GM12873 (cell line): ENCODE data around the gene FBLN2.

Experiments
- CTCF ChIP-seq: IDR thresholded peaks from 2 replicates; pipeline ENCODE4 v1.5.1; 2012; ENCODE audit warnings: low read depth, mild to moderate bottlenecking, moderate library complexity, low read length, control low read depth; ENCODE audit not compliant: insufficient read depth; ENCODE audit errors: missing control alignments

FBLN2 gene

GRCh38 chr3:13540297-13540995 is 8.5 kb upstream of the FBLN2 start:
- TF ChIP-seq CTCF, result no peak

GRCh38 chr3:13541691-13542090 is 7.2 kb upstream of the FBLN2 start:
- no peak for TF ChIP-seq CTCF

- TF ChIP-seq CTCF, result no peak
Measured at GRCh38 chr3:13542142-13542541, 6.8 kb upstream of the FBLN2 start.

GRCh38 chr3:13543253-13543652 is 5.7 kb upstream of the FBLN2 start:
- TF ChIP-seq CTCF, result no peak

- TF ChIP-seq CTCF, result no peak
Measured at GRCh38 chr3:13544293-13544831, 4.6 kb upstream of the FBLN2 start.

- no peak for TF ChIP-seq CTCF
Measured at GRCh38 chr3:13544951-13545651, 3.8 kb upstream of the FBLN2 start.

- TF ChIP-seq CTCF, result no peak
Measured at GRCh38 chr3:13545952-13546454, 2.9 kb upstream of the FBLN2 start.
